Mammary epithelial cell (primary cell): ENCODE results near the gene PLA2G6.

ENCODE experiments used
- EZH2 ChIP-seq: IDR thresholded peaks from 2 replicates; pipeline ENCODE4 v1.6.1; 2012; ENCODE audit warnings: low read length, inconsistent platforms, borderline replicate concordance
- TF ChIP-seq, protein P1 (sequence below), 2 donors: IDR thresholded peaks in 1 of 2; conservative IDR thresholded peaks in 1 of 2; 2 replicates each; pipeline ENCODE4 v1.5.1; 2011 to 2012; ENCODE audit warnings: inconsistent platforms in 2 of 2, low read length in 2 of 2, mild to moderate bottlenecking in 2 of 2, control low read depth in 1 of 2, low read depth in 1 of 2; ENCODE audit not compliant: insufficient read depth in 1 of 2; ENCODE audit errors: extremely low read depth in 1 of 2

DNA sequence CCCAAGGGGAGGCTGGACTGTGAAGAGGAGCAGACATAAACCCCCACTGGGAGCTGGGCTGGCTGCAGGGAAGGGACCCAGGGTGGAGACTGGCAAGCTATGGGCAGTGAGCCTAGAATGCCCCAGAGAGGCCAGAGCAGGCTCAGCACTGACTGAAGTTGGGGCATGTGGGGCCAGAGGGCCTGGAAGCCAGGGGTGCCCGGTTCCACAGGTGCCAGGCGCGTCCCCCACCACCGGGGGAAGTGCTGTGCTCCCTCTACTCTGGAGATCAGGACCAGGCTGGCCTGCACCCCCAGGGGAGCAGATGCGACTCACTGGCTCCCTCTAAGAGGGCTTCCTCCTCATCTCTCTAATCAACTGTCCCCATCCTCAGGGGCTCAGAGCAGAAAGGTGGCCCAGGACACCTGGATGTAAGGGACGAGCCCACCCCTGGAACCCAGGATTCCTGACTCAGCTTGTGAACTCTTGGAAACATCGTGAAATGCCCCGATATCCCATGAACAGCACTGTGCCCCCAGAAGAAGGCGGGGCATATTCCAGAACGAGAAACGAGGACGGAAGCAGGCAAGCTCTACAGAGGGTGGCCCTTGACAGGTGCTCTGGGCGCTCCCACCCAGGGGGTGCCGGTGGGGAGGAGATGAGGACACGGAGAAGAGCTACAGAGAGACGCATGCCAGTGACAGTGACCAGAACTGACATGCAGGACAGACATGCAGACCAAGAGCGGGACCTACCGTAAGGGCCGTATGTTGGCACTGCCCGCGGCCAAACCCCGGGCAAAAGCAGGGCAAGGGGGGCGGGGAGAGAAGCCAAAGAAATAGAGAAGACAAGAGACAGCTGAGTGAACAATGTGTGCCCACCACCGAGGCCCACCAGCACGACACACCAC lies 40.5 kb upstream of the PLA2G6 start:
- TF ChIP-seq, protein P1, sequence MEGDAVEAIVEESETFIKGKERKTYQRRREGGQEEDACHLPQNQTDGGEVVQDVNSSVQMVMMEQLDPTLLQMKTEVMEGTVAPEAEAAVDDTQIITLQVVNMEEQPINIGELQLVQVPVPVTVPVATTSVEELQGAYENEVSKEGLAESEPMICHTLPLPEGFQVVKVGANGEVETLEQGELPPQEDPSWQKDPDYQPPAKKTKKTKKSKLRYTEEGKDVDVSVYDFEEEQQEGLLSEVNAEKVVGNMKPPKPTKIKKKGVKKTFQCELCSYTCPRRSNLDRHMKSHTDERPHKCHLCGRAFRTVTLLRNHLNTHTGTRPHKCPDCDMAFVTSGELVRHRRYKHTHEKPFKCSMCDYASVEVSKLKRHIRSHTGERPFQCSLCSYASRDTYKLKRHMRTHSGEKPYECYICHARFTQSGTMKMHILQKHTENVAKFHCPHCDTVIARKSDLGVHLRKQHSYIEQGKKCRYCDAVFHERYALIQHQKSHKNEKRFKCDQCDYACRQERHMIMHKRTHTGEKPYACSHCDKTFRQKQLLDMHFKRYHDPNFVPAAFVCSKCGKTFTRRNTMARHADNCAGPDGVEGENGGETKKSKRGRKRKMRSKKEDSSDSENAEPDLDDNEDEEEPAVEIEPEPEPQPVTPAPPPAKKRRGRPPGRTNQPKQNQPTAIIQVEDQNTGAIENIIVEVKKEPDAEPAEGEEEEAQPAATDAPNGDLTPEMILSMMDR (conservative IDR thresholded peaks at IDR 0.05 in 1 of 2, IDR thresholded peaks at IDR 0.05 in 1 of 2; ENCODE audit: extremely low read depth in 1 of 2, insufficient read depth in 1 of 2, low read depth in 1 of 2, low read length in 2 of 2) = no peak
- no peak for TF ChIP-seq EZH2
